SK-N-SH treated with all-trans-retinoic acid at 6 μM for 48 hours (cell line): ENCODE measurements around the gene DCBLD1.

Experiments used
- ARNTL ChIP-seq: fragments of 450-650 bp; formaldehyde crosslinking; IDR thresholded peaks from 2 replicates; pipeline ENCODE4 v1.5.0; 2020; ENCODE audit warnings: low read depth, mild to moderate bottlenecking, moderate library complexity, borderline replicate concordance
- BACH2 ChIP-seq: fragments of 250-450 bp; sonication (Bioruptor Pico); IDR thresholded peaks from 2 replicates; pipeline ENCODE4 v1.9.0; 2021; ENCODE audit warnings: mild to moderate bottlenecking, borderline replicate concordance
- POU6F1 ChIP-seq: fragments of 250-450 bp; sonication (Bioruptor Pico); IDR thresholded peaks from 2 replicates; pipeline ENCODE4 v1.8.0; 2021; ENCODE audit warnings: low read depth, mild to moderate bottlenecking, moderate library complexity, borderline replicate concordance
- PPARA ChIP-seq: fragments of 250-450 bp; sonication (Bioruptor Pico); IDR thresholded peaks from 2 replicates; pipeline ENCODE4 v1.5.0; 2020; ENCODE audit warnings: mild to moderate bottlenecking, borderline replicate concordance
- RARB ChIP-seq: fragments of 250-450 bp; sonication (Bioruptor Pico); IDR thresholded peaks from 2 replicates; pipeline ENCODE4 v1.8.0; 2021; ENCODE audit warnings: mild to moderate bottlenecking, moderate library complexity
- ZFP3 ChIP-seq: fragments of 250-450 bp; sonication (Bioruptor Pico); IDR thresholded peaks from 2 replicates; pipeline ENCODE4 v1.5.0; 2020; ENCODE audit warnings: mild to moderate bottlenecking, moderate library complexity
- ZFP30 ChIP-seq: fragments of 450-650 bp; formaldehyde crosslinking; IDR thresholded peaks from 2 replicates; pipeline ENCODE4 v1.5.0; 2022; ENCODE audit warnings: mild to moderate bottlenecking, moderate library complexity
- ZNF70 ChIP-seq: fragments of 450-650 bp; formaldehyde crosslinking; IDR thresholded peaks from 2 replicates; pipeline ENCODE4 v1.5.0; 2020; ENCODE audit warnings: mild to moderate bottlenecking, moderate library complexity
- ZNF8 ChIP-seq: fragments of 450-650 bp; formaldehyde crosslinking; IDR thresholded peaks from 2 replicates; pipeline ENCODE4 v1.5.0; 2020; ENCODE audit warnings: mild to moderate bottlenecking, moderate library complexity
- TF ChIP-seq, protein P1 (sequence below): fragments of 250-450 bp; sonication (Bioruptor Pico); IDR thresholded peaks from 2 replicates; pipeline ENCODE4 v1.8.0; 2020; ENCODE audit warnings: mild to moderate bottlenecking, moderate library complexity, borderline replicate concordance

GRCh38 chr6:117469356-117469755, 13.1 kb upstream of the DCBLD1 start:
- TF ChIP-seq PPARA (CRISPR knock-in tag) (no peak), ZFP3 (no peak), ZNF70 (CRISPR knock-in tag) (no peak), ZFP30 (CRISPR knock-in tag) (no peak), ARNTL (CRISPR knock-in tag) (no peak), POU6F1 (CRISPR knock-in tag) (no peak), ZNF8 (CRISPR knock-in tag) (no peak), BACH2 (CRISPR knock-in tag) (no peak), RARB (CRISPR knock-in tag) (no peak)
- TF ChIP-seq, protein P1, sequence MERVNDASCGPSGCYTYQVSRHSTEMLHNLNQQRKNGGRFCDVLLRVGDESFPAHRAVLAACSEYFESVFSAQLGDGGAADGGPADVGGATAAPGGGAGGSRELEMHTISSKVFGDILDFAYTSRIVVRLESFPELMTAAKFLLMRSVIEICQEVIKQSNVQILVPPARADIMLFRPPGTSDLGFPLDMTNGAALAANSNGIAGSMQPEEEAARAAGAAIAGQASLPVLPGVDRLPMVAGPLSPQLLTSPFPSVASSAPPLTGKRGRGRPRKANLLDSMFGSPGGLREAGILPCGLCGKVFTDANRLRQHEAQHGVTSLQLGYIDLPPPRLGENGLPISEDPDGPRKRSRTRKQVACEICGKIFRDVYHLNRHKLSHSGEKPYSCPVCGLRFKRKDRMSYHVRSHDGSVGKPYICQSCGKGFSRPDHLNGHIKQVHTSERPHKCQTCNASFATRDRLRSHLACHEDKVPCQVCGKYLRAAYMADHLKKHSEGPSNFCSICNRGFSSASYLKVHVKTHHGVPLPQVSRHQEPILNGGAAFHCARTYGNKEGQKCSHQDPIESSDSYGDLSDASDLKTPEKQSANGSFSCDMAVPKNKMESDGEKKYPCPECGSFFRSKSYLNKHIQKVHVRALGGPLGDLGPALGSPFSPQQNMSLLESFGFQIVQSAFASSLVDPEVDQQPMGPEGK (CRISPR knock-in tag) = no peak
